Measurements from ENCODE around the gene ELF2. TPM values are rescaled to one million over a fixed set of nuclear protein-coding genes. Genes with fewer than 3 reads are reported as not detected.

Gene ELF2
- total RNA-seq, 1 experiment from 2014 or later, result 26.5 TPM

- Mint-ChIP-seq H3K27ac (ENCODE audit: low read depth, unreplicated experiment) (no peak overlapping the region), H3K9me3 (ENCODE audit: unreplicated experiment) (no peaks in the 10 kb centered on the region), H3K36me3 (ENCODE audit: insufficient read depth, unreplicated experiment) (peaks cover 28% of the 10 kb centered on the region), H3K4me1 (ENCODE audit: insufficient read depth, unreplicated experiment) (no peaks in the 10 kb centered on the region), H3K4me3 (ENCODE audit: unreplicated experiment) (no peak overlapping the region), H3K27me3 (ENCODE audit: insufficient read depth, unreplicated experiment) (no peaks in the 10 kb centered on the region)
- intact Hi-C loops (cut with micrococcal nuclease), result no loop called here
- DNase-seq (ENCODE audit: unreplicated experiment), result no peak
- ChIA-PET CTCF (interaction anchor here (0.6 to 1.1 kb wide), 4 partner anchors 28 to 196 kb away, joined by 3 to 4 read pairs (median 4); no protein-coding TSS in a partner anchor), POLR2A (interaction anchor here (2.3 kb wide), 1 partner anchor 12 kb away, joined by 7 read pairs; no protein-coding TSS in a partner anchor)
- no TSS peak for BruUV-seq (replicated peaks)
- no peak for TF ChIP-seq CTCF (IDR thresholded peaks at IDR 0.05; ENCODE audit: unreplicated experiment)
These were observed 45.7 kb downstream of the ELF2 start for GRCh38 chr4:139131209-139131870.

GRCh38 chr4:139129206-139129605 is 47.8 kb downstream of the ELF2 start:
- CTCF ChIA-PET, result no interaction called here
- H3K27ac Mint-ChIP-seq (ENCODE audit: low read depth, unreplicated experiment), result no peak overlapping the region

GRCh38 chr4:139126898-139127297 is 50.1 kb downstream of the ELF2 start:
- H3K9me3 Mint-ChIP-seq (ENCODE audit: unreplicated experiment), result no peaks in the 10 kb centered on the region
- H3K27ac Mint-ChIP-seq (ENCODE audit: low read depth, unreplicated experiment), result no peak overlapping the region
- no peaks in the 10 kb centered on the region for H3K4me1 Mint-ChIP-seq (ENCODE audit: insufficient read depth, unreplicated experiment)
- H3K4me3 Mint-ChIP-seq (ENCODE audit: unreplicated experiment), result no peak overlapping the region
- H3K27me3 Mint-ChIP-seq (ENCODE audit: insufficient read depth, unreplicated experiment), result no peaks in the 10 kb centered on the region
- no peak for DNase-seq (ENCODE audit: unreplicated experiment)
- ChIA-PET POLR2A (interaction anchor here (1.9 kb wide), 2 partner anchors 41 to 49 kb away, joined by 4 read pairs; no protein-coding TSS in a partner anchor), CTCF (interaction anchor here (0.7 kb wide), 2 partner anchors 12 to 21 kb away, joined by 3 to 5 read pairs; no protein-coding TSS in a partner anchor)
- BruUV-seq (replicated peaks), result no TSS peak
- TF ChIP-seq CTCF (IDR thresholded peaks at IDR 0.05; ENCODE audit: unreplicated experiment), result no peak
- intact Hi-C loops (cut with micrococcal nuclease), result no loop called here
- H3K36me3 Mint-ChIP-seq (ENCODE audit: insufficient read depth, unreplicated experiment), result peaks cover 7% of the 10 kb centered on the region

More at GRCh38 chr4:139129206-139129605, 47.8 kb downstream of the ELF2 start:
- no peak for DNase-seq (ENCODE audit: unreplicated experiment)
- intact Hi-C loops (cut with micrococcal nuclease), result no loop called here
- BruUV-seq (replicated peaks), result no TSS peak
- TF ChIP-seq CTCF (IDR thresholded peaks at IDR 0.05; ENCODE audit: unreplicated experiment), result no peak
- Mint-ChIP-seq H3K36me3 (ENCODE audit: insufficient read depth, unreplicated experiment) (peaks cover 20% of the 10 kb centered on the region), H3K4me3 (ENCODE audit: unreplicated experiment) (no peak overlapping the region), H3K4me1 (ENCODE audit: insufficient read depth, unreplicated experiment) (no peaks in the 10 kb centered on the region), H3K9me3 (ENCODE audit: unreplicated experiment) (no peaks in the 10 kb centered on the region), H3K27me3 (ENCODE audit: insufficient read depth, unreplicated experiment) (no peaks in the 10 kb centered on the region)
- POLR2A ChIA-PET, result interaction anchor here (1.9 to 2.3 kb wide), 2 partner anchors 15 to 39 kb away, joined by 4 to 7 read pairs; no protein-coding TSS in a partner anchor

GRCh38 chr4:139123910-139124309 is 53.1 kb downstream of the ELF2 start:
- CTCF ChIA-PET, result interaction anchor here (1.4 to 1.7 kb wide), 3 partner anchors 24 to 93 kb away, joined by 4 to 6 read pairs (median 6); no protein-coding TSS in a partner anchor

More at GRCh38 chr4:139123910-139124309, 53.1 kb downstream of the ELF2 start:
- POLR2A ChIA-PET, result interaction anchor here (1.1 kb wide), 1 partner anchor 25 kb away, joined by 3 read pairs; no protein-coding TSS in a partner anchor
- DNase-seq (ENCODE audit: unreplicated experiment), result no peak
- H3K9me3 Mint-ChIP-seq (ENCODE audit: unreplicated experiment), result no peaks in the 10 kb centered on the region
- no peaks in the 10 kb centered on the region for H3K4me1 Mint-ChIP-seq (ENCODE audit: insufficient read depth, unreplicated experiment)
- H3K27ac Mint-ChIP-seq (ENCODE audit: low read depth, unreplicated experiment), result no peak overlapping the region
- H3K4me3 Mint-ChIP-seq (ENCODE audit: unreplicated experiment), result no peak overlapping the region
- intact Hi-C loops (cut with micrococcal nuclease), result no loop called here
- H3K27me3 Mint-ChIP-seq (ENCODE audit: insufficient read depth, unreplicated experiment), result no peaks in the 10 kb centered on the region
- peaks cover 7% of the 10 kb centered on the region for H3K36me3 Mint-ChIP-seq (ENCODE audit: insufficient read depth, unreplicated experiment)
- no peak for TF ChIP-seq CTCF (IDR thresholded peaks at IDR 0.05; ENCODE audit: unreplicated experiment)
- no TSS peak for BruUV-seq (replicated peaks)

Data from MCF 10A (cell line).